HFF-Myc (cell line): ENCODE data around the gene IKZF2.
"Not testable (repeated sequence)": the region's sequence is repeated elsewhere in the genome, so short reads cannot be mapped to it uniquely, and the experiment has no call there.

Source experiments
- DNase-seq: peaks from one replicate; pipeline ENCODE4 v3.0.0-alpha.2; 2011; ENCODE audit warnings: low read depth; ENCODE audit errors: extremely low read depth
- H3K4me3 ChIP-seq: replicated peaks from 2 replicates; pipeline ENCODE4 v1.5.1; 2011; ENCODE audit warnings: low read depth, mild to moderate bottlenecking, control low read depth, low read length
- CTCF ChIP-seq: IDR thresholded peaks from 2 replicates; pipeline ENCODE4 v1.5.1; 2012; ENCODE audit warnings: mild to moderate bottlenecking, low read depth, low read length, control low read depth; ENCODE audit errors: missing control alignments

IKZF2 gene

GRCh38 chr2:213042262-213042661, 109.2 kb downstream of the IKZF2 start:
- TF ChIP-seq CTCF: no peak
- no peak for DNase-seq

GRCh38 chr2:213036836-213037235, 114.6 kb downstream of the IKZF2 start:
- no peak overlapping the region for H3K4me3 ChIP-seq
- no peak for DNase-seq
- TF ChIP-seq CTCF: no peak

More at GRCh38 chr2:213042262-213042661, 109.2 kb downstream of the IKZF2 start:
- H3K4me3 ChIP-seq: no peak overlapping the region

GRCh38 chr2:213034585-213034984, 116.8 kb downstream of the IKZF2 start:
- no peak for DNase-seq
- TF ChIP-seq CTCF: no peak
- H3K4me3 ChIP-seq: no peak overlapping the region

GRCh38 chr2:213032607-213033006, 118.8 kb downstream of the IKZF2 start:
- DNase-seq: no peak

GRCh38 chr2:213022987-213023386, 128.4 kb downstream of the IKZF2 start:
- H3K4me3 ChIP-seq: no peak overlapping the region
- no peak for TF ChIP-seq CTCF
- DNase-seq: no peak

More at GRCh38 chr2:213032607-213033006, 118.8 kb downstream of the IKZF2 start:
- TF ChIP-seq CTCF: no peak
- no peak overlapping the region for H3K4me3 ChIP-seq

GRCh38 chr2:213021971-213022899, 129.2 kb downstream of the IKZF2 start:
- TF ChIP-seq CTCF: no peak
- DNase-seq: no peak
- H3K4me3 ChIP-seq: no peak overlapping the region

- DNase-seq, H3K4me3 ChIP-seq: not testable (repeated sequence)
Measured at GRCh38 chr2:213020913-213021312, 130.5 kb downstream of the IKZF2 start.
